Bladder microvascular endothelial cell (primary cell): Measurements from ENCODE around the gene OLIG1. TPM values are rescaled to one million over a fixed set of nuclear protein-coding genes. Genes with fewer than 3 reads are reported as not detected.

ENCODE experiments used
- total RNA-seq: library from RNA; depleted of rRNA; stranded (reverse); fragments of >200 nt; gene quantifications from 2 replicates; pipeline ENCODE4 v1.2.3, GENCODE V29; 2014

Gene OLIG1, protein sequence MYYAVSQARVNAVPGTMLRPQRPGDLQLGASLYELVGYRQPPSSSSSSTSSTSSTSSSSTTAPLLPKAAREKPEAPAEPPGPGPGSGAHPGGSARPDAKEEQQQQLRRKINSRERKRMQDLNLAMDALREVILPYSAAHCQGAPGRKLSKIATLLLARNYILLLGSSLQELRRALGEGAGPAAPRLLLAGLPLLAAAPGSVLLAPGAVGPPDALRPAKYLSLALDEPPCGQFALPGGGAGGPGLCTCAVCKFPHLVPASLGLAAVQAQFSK
- not detected in 2 replicates for total RNA-seq

DNA sequence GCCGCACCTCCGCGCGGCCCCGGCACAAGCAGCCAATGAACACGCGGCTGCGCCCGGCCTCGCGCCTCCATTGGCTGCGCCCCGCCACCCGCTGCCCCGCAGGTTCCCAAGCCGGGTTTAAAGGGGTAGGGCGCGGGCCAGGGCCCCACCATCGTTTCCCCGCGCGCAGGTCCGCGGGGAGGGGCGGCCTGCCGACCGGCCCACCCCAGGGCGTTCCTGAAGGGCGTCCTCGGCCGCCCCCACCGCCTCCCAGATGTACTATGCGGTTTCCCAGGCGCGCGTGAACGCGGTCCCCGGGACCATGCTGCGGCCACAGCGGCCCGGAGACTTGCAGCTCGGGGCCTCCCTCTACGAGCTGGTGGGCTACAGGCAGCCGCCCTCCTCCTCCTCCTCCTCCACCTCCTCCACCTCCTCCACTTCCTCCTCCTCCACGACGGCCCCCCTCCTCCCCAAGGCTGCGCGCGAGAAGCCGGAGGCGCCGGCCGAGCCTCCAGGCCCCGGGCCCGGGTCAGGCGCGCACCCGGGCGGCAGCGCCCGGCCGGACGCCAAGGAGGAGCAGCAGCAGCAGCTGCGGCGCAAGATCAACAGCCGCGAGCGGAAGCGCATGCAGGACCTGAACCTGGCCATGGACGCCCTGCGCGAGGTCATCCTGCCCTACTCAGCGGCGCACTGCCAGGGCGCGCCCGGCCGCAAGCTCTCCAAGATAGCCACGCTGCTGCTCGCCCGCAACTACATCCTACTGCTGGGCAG is at the start of gene OLIG1:
OLIG1 (plus strand) TSS at position 148 of the 750 bp plus-strand sequence; CDS start at position 254, 106 bp downstream.

DNA sequence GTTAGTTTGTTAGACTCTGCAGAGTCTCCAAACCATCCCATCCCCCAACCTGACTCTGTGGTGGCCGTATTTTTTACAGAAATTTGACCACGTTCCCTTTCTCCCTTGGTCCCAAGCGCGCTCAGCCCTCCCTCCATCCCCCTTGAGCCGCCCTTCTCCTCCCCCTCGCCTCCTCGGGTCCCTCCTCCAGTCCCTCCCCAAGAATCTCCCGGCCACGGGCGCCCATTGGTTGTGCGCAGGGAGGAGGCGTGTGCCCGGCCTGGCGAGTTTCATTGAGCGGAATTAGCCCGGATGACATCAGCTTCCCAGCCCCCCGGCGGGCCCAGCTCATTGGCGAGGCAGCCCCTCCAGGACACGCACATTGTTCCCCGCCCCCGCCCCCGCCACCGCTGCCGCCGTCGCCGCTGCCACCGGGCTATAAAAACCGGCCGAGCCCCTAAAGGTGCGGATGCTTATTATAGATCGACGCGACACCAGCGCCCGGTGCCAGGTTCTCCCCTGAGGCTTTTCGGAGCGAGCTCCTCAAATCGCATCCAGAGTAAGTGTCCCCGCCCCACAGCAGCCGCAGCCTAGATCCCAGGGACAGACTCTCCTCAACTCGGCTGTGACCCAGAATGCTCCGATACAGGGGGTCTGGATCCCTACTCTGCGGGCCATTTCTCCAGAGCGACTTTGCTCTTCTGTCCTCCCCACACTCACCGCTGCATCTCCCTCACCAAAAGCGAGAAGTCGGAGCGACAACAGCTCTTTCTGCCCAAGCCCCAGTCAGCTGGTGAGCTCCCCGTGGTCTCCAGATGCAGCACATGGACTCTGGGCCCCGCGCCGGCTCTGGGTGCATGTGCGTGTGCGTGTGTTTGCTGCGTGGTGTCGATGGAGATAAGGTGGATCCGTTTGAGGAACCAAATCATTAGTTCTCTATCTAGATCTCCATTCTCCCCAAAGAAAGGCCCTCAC is 44.2 kb upstream of the OLIG1 start, which contains the start of gene OLIG2:
OLIG2 (plus strand) TSS at position 447 of the 954 bp plus-strand sequence. CDS start 928 bp downstream, outside the sequence.

Other genes with a start within 250 kb of the OLIG1 start
- not detected in 2 replicates for gene OLIG2, start 44.2 kb upstream of the OLIG1 start, total RNA-seq
- 7.9 and 19.1 TPM in 2 replicates for gene IFNAR2, start 159.8 kb downstream of the OLIG1 start, total RNA-seq
- 41.8 and 66.1 TPM in 2 replicates for gene IL10RB, start 196.2 kb downstream of the OLIG1 start, total RNA-seq